ENCODE data around the gene TTC23L. TPM values are rescaled to one million over a fixed set of nuclear protein-coding genes. Genes with fewer than 3 reads are reported as not detected.

The TTC23L gene
- total RNA-seq, 5 donors from 2014 or later (not counting 1 experiment from before 2014, with no cell fraction given), result 0.23 to 1.8 (median 0.64) TPM; not detected in 2

- H3K4me1 Mint-ChIP-seq, result no peaks in the 10 kb centered on the region
- no peaks in the 10 kb centered on the region for H3K4me1 ChIP-seq (ENCODE audit: control insufficient read depth in 1 of 2, extremely low read depth in 1 of 2, insufficient read depth in 2 of 2, low read length in 2 of 2)
- no peak overlapping the region for H3K4me3 ChIP-seq (ENCODE audit: control insufficient read depth in 1 of 2, extremely low read depth in 1 of 2, low read length in 1 of 2)
- no peak for DNase-seq
- no peaks in the 10 kb centered on the region for H3K36me3 ChIP-seq (ENCODE audit: control insufficient read depth in 2 of 2, extremely low read depth in 1 of 2, insufficient read depth in 1 of 2, low read length in 1 of 2)
- H3K9me3 Mint-ChIP-seq, result no peaks in the 10 kb centered on the region
- peaks cover 9 to 15% of the 10 kb centered on the region in 2 donors for H3K27me3 Mint-ChIP-seq
- no peak overlapping the region for H3K27ac ChIP-seq (ENCODE audit: low read length)
- ATAC-seq (replicated peaks in 1 of 4), result no peak
- H3K27me3 ChIP-seq (replicated peaks in 1 of 2; ENCODE audit: control insufficient read depth in 2 of 2, extremely low read depth in 1 of 2, insufficient read depth in 2 of 2, low read length in 1 of 2), result peaks cover 0 to 6% of the 10 kb centered on the region in 2 experiments
- H3K9me3 ChIP-seq, result no peaks in the 10 kb centered on the region
- H3K36me3 Mint-ChIP-seq, result no peaks in the 10 kb centered on the region
- ChIA-PET CTCF (no interaction called here), POLR2A (interaction anchor here in 1 of 2 donors (0.6 kb wide), 1 partner anchor 9 kb away, joined by 4 read pairs; no protein-coding TSS in a partner anchor)
- H3K27ac Mint-ChIP-seq, result no peak overlapping the region
- 71% methylated on average over 4 of the region's 4 CpGs for WGBS (ENCODE audit: insufficient coverage)
- H3K4me3 Mint-ChIP-seq, result no peak overlapping the region
Observed at GRCh38 chr5:34847552-34847951, 8.6 kb downstream of the TTC23L start.

GRCh38 chr5:34848230-34848629 lies 9.3 kb downstream of the TTC23L start:
- no peaks in the 10 kb centered on the region for H3K36me3 ChIP-seq (ENCODE audit: control insufficient read depth in 2 of 2, extremely low read depth in 1 of 2, insufficient read depth in 1 of 2, low read length in 1 of 2)
- H3K27ac ChIP-seq (ENCODE audit: low read length), result no peak overlapping the region
- CTCF ChIA-PET, result interaction anchor here in 1 of 2 donors (1.1 kb wide), 1 partner anchor 50 kb away, joined by 3 read pairs; no protein-coding TSS in a partner anchor
- Mint-ChIP-seq H3K36me3 (no peaks in the 10 kb centered on the region), H3K27ac (no peak overlapping the region), H3K27me3 (peaks cover 9 to 16% of the 10 kb centered on the region in 2 donors), H3K4me3 (no peak overlapping the region), H3K4me1 (no peaks in the 10 kb centered on the region), H3K9me3 (no peaks in the 10 kb centered on the region)
- H3K4me3 ChIP-seq (ENCODE audit: control insufficient read depth in 1 of 2, extremely low read depth in 1 of 2, low read length in 1 of 2), result no peak overlapping the region
- WGBS (ENCODE audit: insufficient coverage), result no CpG with 5 or more reads among the region's 2 CpGs
- no peaks in the 10 kb centered on the region for H3K9me3 ChIP-seq
- peaks cover 0 to 2% of the 10 kb centered on the region in 2 experiments for H3K27me3 ChIP-seq (replicated peaks in 1 of 2; ENCODE audit: control insufficient read depth in 2 of 2, extremely low read depth in 1 of 2, insufficient read depth in 2 of 2, low read length in 1 of 2)
- ATAC-seq (replicated peaks in 1 of 4) (no peak), DNase-seq (no peak)
- POLR2A ChIA-PET, result interaction anchor here in 1 of 2 donors (0.5 kb wide), 1 partner anchor 49 kb away, joined by 3 read pairs; no protein-coding TSS in a partner anchor
- no peaks in the 10 kb centered on the region for H3K4me1 ChIP-seq (ENCODE audit: control insufficient read depth in 1 of 2, extremely low read depth in 1 of 2, insufficient read depth in 2 of 2, low read length in 2 of 2)

- ChIA-PET CTCF (interaction anchor here (0.5 to 1.1 kb wide), 4 partner anchors 37 to 49 kb away, joined by 3 to 6 read pairs (median 3); no protein-coding TSS in a partner anchor), POLR2A (no interaction called here)
- WGBS (ENCODE audit: insufficient coverage), result no CpG with 5 or more reads among the region's 3 CpGs
- Mint-ChIP-seq H3K9me3 (no peaks in the 10 kb centered on the region), H3K27ac (no peak overlapping the region), H3K4me1 (no peaks in the 10 kb centered on the region), H3K27me3 (peaks cover 6 to 11% of the 10 kb centered on the region in 2 donors), H3K36me3 (no peaks in the 10 kb centered on the region), H3K4me3 (no peak overlapping the region)
- no peaks in the 10 kb centered on the region for H3K27me3 ChIP-seq (replicated peaks in 1 of 2; ENCODE audit: control insufficient read depth in 2 of 2, extremely low read depth in 1 of 2, insufficient read depth in 2 of 2, low read length in 1 of 2)
- no peak overlapping the region for H3K27ac ChIP-seq (ENCODE audit: low read length)
- H3K9me3 ChIP-seq, result no peaks in the 10 kb centered on the region
- DNase-seq (no peak), ATAC-seq (replicated peaks in 1 of 4) (no peak)
- H3K4me3 ChIP-seq (ENCODE audit: control insufficient read depth in 1 of 2, extremely low read depth in 1 of 2, low read length in 1 of 2), result no peak overlapping the region
- no peaks in the 10 kb centered on the region for H3K4me1 ChIP-seq (ENCODE audit: control insufficient read depth in 1 of 2, extremely low read depth in 1 of 2, insufficient read depth in 2 of 2, low read length in 2 of 2)
- no peaks in the 10 kb centered on the region for H3K36me3 ChIP-seq (ENCODE audit: control insufficient read depth in 2 of 2, extremely low read depth in 1 of 2, insufficient read depth in 1 of 2, low read length in 1 of 2)
Observed at GRCh38 chr5:34849253-34849652, 10.3 kb downstream of the TTC23L start.

- ChIA-PET CTCF (no interaction called here), POLR2A (no interaction called here)
- no peaks in the 10 kb centered on the region for H3K27me3 ChIP-seq (replicated peaks in 1 of 2; ENCODE audit: control insufficient read depth in 2 of 2, extremely low read depth in 1 of 2, insufficient read depth in 2 of 2, low read length in 1 of 2)
- no peaks in the 10 kb centered on the region for H3K4me1 Mint-ChIP-seq
- 57% methylated on average over 2 of the region's 4 CpGs for WGBS (ENCODE audit: insufficient coverage)
- no peaks in the 10 kb centered on the region for H3K9me3 ChIP-seq
- no peaks in the 10 kb centered on the region for H3K36me3 Mint-ChIP-seq
- H3K4me1 ChIP-seq (ENCODE audit: control insufficient read depth in 1 of 2, extremely low read depth in 1 of 2, insufficient read depth in 2 of 2, low read length in 2 of 2), result no peaks in the 10 kb centered on the region
- H3K36me3 ChIP-seq (ENCODE audit: control insufficient read depth in 2 of 2, extremely low read depth in 1 of 2, insufficient read depth in 1 of 2, low read length in 1 of 2), result no peaks in the 10 kb centered on the region
- no peak overlapping the region for H3K4me3 ChIP-seq (ENCODE audit: control insufficient read depth in 1 of 2, extremely low read depth in 1 of 2, low read length in 1 of 2)
- H3K27ac ChIP-seq (ENCODE audit: low read length), result no peak overlapping the region
- DNase-seq, result no peak
- no peaks in the 10 kb centered on the region for H3K9me3 Mint-ChIP-seq
- no peak overlapping the region for H3K4me3 Mint-ChIP-seq
- H3K27ac Mint-ChIP-seq, result no peak overlapping the region
- H3K27me3 Mint-ChIP-seq, result peaks cover 2 to 7% of the 10 kb centered on the region in 2 donors
- ATAC-seq (replicated peaks in 1 of 4), result no peak
Observed at GRCh38 chr5:34854459-34855174, 15.7 kb downstream of the TTC23L start.

GRCh38 chr5:34857161-34857560 lies 18.2 kb downstream of the TTC23L start:
- Mint-ChIP-seq H3K4me3 (no peak overlapping the region), H3K36me3 (no peaks in the 10 kb centered on the region), H3K4me1 (no peaks in the 10 kb centered on the region), H3K9me3 (no peaks in the 10 kb centered on the region), H3K27ac (no peak overlapping the region), H3K27me3 (peaks cover 0 to 3% of the 10 kb centered on the region in 2 donors)
- CTCF ChIA-PET, result no interaction called here
- no peaks in the 10 kb centered on the region for H3K9me3 ChIP-seq
- DNase-seq (no peak), ATAC-seq (replicated peaks in 1 of 4) (no peak)
- POLR2A ChIA-PET, result no interaction called here
- WGBS (ENCODE audit: insufficient coverage), result 100% methylated on average over 1 of the region's 3 CpGs
- H3K36me3 ChIP-seq (ENCODE audit: control insufficient read depth in 2 of 2, extremely low read depth in 1 of 2, insufficient read depth in 1 of 2, low read length in 1 of 2), result no peaks in the 10 kb centered on the region
- no peak overlapping the region for H3K27ac ChIP-seq (ENCODE audit: low read length)
- H3K4me1 ChIP-seq (ENCODE audit: control insufficient read depth in 1 of 2, extremely low read depth in 1 of 2, insufficient read depth in 2 of 2, low read length in 2 of 2), result no peaks in the 10 kb centered on the region
- no peak overlapping the region for H3K4me3 ChIP-seq (ENCODE audit: control insufficient read depth in 1 of 2, extremely low read depth in 1 of 2, low read length in 1 of 2)
- H3K27me3 ChIP-seq (replicated peaks in 1 of 2; ENCODE audit: control insufficient read depth in 2 of 2, extremely low read depth in 1 of 2, insufficient read depth in 2 of 2, low read length in 1 of 2), result no peaks in the 10 kb centered on the region

DNA sequence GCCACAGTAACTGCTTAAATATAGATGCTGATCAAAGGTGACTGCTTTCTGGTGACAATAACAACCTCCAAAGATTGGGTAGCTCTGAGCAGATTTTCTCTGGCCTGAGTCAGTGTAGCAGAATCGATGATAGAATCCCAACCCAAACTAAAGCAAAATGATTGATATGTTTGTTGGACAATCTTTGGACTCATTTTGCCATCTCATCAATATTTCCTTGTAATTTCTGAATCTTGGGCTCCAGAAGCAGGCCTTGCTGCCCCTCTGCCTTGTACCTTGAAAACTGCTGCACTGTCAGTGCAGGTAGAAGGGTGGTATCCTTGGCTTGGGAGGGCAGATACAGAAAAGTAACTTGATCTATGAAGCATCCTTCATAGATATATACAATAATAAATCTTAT lies 18.9 kb downstream of the TTC23L start:
- Histone ChIP-seq H3K27me3 (replicated peaks in 1 of 2; ENCODE audit: control insufficient read depth in 2 of 2, extremely low read depth in 1 of 2, insufficient read depth in 2 of 2, low read length in 1 of 2) (no peaks in the 10 kb centered on the region), H3K9me3 (no peaks in the 10 kb centered on the region), H3K27ac (ENCODE audit: low read length) (no peak overlapping the region), H3K36me3 (ENCODE audit: control insufficient read depth in 2 of 2, extremely low read depth in 1 of 2, insufficient read depth in 1 of 2, low read length in 1 of 2) (no peaks in the 10 kb centered on the region), H3K4me3 (ENCODE audit: control insufficient read depth in 1 of 2, extremely low read depth in 1 of 2, low read length in 1 of 2) (no peak overlapping the region), H3K4me1 (ENCODE audit: control insufficient read depth in 1 of 2, extremely low read depth in 1 of 2, insufficient read depth in 2 of 2, low read length in 2 of 2) (no peaks in the 10 kb centered on the region)
- H3K27me3 Mint-ChIP-seq, result no peaks in the 10 kb centered on the region
- no peak overlapping the region for H3K27ac Mint-ChIP-seq
- ATAC-seq (replicated peaks in 1 of 4) (no peak), DNase-seq (no peak)
- POLR2A ChIA-PET, result no interaction called here
- H3K36me3 Mint-ChIP-seq, result no peaks in the 10 kb centered on the region
- no CpG with 5 or more reads among the region's 1 CpG for WGBS (ENCODE audit: insufficient coverage)
- CTCF ChIA-PET, result interaction anchor here in 1 of 2 donors (0.7 kb wide), 1 partner anchor 1184 kb away, joined by 3 read pairs; no protein-coding TSS in a partner anchor
- H3K4me1 Mint-ChIP-seq, result no peaks in the 10 kb centered on the region
- H3K9me3 Mint-ChIP-seq, result no peaks in the 10 kb centered on the region
- H3K4me3 Mint-ChIP-seq, result no peak overlapping the region
